Stimulated activated memory B cell treated with anti-CD40 and anti-IgM and Interleukin-4, amounts not matched to agents 10 μg/mL and 1 μg/mL and 100 μg/mL, for 72 hours (primary cell): ENCODE results near the gene VPS72.
"Not testable (repeated sequence)": the region's sequence is repeated elsewhere in the genome, so short reads cannot be mapped to it uniquely, and the experiment has no call there.

Experiments
- ATAC-seq: fragments of 150-1000 bp; cut with Tn5 transposase; 2 replicates; pipeline ENCODE4 v1.10.0; 2021
- H3K27ac Mint-ChIP-seq: one replicate; pipeline ENCODE4 v1.8.0; 2022; ENCODE audit warnings: mild to moderate bottlenecking, mixed read lengths
- H3K27me3 Mint-ChIP-seq: one replicate; pipeline ENCODE4 v1.8.0; 2022; ENCODE audit warnings: mixed read lengths
- H3K36me3 Mint-ChIP-seq: one replicate; pipeline ENCODE4 v1.8.0; 2022; ENCODE audit warnings: mixed read lengths
- H3K4me1 Mint-ChIP-seq: one replicate; pipeline ENCODE4 v1.8.0; 2022; ENCODE audit warnings: mixed read lengths
- H3K4me3 Mint-ChIP-seq: one replicate; pipeline ENCODE4 v1.8.0; 2022; ENCODE audit warnings: mild to moderate bottlenecking, moderate library complexity, mixed read lengths
- H3K9me3 Mint-ChIP-seq: one replicate; pipeline ENCODE4 v1.8.0; 2022; ENCODE audit warnings: mixed read lengths

VPS72 gene, protein sequence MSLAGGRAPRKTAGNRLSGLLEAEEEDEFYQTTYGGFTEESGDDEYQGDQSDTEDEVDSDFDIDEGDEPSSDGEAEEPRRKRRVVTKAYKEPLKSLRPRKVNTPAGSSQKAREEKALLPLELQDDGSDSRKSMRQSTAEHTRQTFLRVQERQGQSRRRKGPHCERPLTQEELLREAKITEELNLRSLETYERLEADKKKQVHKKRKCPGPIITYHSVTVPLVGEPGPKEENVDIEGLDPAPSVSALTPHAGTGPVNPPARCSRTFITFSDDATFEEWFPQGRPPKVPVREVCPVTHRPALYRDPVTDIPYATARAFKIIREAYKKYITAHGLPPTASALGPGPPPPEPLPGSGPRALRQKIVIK

DNA sequence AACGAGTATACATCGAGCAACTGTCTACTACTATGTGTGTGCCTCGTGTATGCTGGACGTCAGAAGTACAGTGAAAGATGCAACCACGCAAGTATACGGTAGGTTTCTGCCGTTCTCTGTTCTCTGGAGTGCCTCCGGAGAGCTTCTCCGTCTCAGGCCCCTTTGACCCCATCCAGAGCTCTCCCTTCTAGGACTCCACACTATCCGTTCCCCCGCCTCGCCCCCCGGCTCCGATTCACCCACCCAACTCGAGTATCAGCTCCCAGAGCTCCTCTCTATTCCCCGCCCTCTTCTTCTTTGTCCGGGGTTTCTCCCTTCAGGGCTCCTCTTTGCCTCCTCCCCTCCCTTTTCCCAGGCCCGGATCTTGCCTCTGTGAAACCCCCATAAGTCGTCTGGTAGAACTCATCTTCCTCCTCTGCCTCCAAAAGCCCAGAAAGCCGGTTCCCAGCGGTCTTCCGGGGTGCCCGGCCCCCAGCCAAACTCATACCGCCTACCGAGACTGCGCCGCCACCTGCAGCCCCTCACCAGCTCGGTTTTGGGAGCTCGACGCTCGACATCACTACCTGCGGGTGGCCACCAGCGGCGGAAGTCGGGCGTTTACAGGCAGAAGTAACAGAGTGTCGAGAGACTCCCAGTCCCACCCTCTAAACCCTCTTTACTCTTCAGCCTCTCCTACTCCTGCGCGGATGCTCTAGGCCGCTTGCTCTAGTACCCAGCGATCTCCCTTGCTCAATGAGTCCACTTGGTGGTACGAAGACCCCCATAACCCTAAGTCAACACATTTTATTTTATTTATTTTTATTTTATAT is at the start of gene VPS72:
VPS72 (minus strand) TSS at position 561 of the 809 bp plus-strand sequence; CDS start at position 485, 76 bp downstream.
- Mint-ChIP-seq H3K27ac (peak within 1 kb of the TSS; percentile 95), H3K4me1 (peaks cover 36% of the 10 kb centered on the region), H3K4me3 (peak within 1 kb of the TSS; percentile 95), H3K27me3 (no peaks in the 10 kb centered on the region), H3K9me3 (no peaks in the 10 kb centered on the region), H3K36me3 (peaks cover 10% of the 10 kb centered on the region)
- ATAC-seq: peak; percentile 96

DNA sequence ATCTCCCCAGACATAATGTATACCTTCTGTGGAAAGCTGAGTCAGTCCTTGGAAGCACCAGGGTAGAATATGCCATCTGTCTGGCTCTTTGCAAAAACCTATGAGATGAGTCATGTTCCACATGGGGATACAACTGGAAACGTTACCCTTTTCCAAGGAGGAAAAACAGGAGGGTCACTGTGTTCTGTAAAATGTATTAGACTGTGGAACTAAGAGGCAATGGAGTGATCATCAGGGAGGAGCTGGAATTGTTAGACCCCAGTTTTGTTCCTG is 48.4 kb upstream of the VPS72 start:
- H3K4me3 Mint-ChIP-seq: no peak overlapping the region
- H3K9me3 Mint-ChIP-seq: no peaks in the 10 kb centered on the region
- H3K36me3 Mint-ChIP-seq: peaks cover 80% of the 10 kb centered on the region
- peak overlapping the region; percentile 77 for H3K27ac Mint-ChIP-seq
- H3K27me3 Mint-ChIP-seq: no peaks in the 10 kb centered on the region
- ATAC-seq: no peak
- peaks cover 14% of the 10 kb centered on the region for H3K4me1 Mint-ChIP-seq

DNA sequence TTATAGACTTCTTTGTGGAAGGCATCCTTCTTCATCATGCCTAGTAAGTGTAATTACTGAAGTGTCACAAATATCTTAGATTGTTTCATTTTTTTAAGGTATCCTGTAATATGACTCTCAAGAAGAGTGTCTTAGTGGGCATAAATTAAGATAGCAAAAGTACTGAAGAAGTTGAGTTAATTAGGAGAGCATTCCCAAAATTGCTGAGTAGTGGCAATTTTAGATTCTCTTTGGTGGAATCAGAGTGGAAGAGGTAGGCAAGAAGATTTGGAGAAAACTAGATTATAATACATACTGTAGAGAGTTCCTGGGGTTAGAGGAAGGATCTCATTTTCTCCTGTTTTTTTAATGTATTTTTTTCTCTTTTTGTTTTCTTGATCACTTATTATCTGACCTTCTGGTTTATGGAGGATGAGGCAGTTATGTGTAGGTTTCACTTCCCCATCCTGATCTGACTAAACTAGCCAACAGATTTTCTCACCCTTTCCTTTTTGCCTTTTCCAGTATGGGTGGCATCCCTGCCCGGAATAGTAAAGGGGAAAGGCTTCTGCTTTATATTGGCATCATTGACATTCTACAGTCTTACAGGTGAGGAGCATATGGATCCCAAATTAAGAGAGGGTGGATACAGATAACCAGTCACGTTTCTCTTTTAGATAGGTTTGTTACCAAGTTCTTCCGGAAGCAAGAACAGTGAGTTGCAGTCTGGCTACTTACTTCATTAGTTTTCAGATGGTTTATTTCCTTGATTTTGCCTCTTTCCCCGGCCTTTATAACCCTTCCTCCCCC is 47.9 kb upstream of the VPS72 start:
- Mint-ChIP-seq H3K36me3 (peaks cover 75% of the 10 kb centered on the region), H3K4me1 (peaks cover 14% of the 10 kb centered on the region), H3K9me3 (no peaks in the 10 kb centered on the region), H3K27me3 (no peaks in the 10 kb centered on the region), H3K4me3 (peak overlapping the region; percentile 42), H3K27ac (peak overlapping the region; percentile 77)
- peak; percentile 83 for ATAC-seq

DNA sequence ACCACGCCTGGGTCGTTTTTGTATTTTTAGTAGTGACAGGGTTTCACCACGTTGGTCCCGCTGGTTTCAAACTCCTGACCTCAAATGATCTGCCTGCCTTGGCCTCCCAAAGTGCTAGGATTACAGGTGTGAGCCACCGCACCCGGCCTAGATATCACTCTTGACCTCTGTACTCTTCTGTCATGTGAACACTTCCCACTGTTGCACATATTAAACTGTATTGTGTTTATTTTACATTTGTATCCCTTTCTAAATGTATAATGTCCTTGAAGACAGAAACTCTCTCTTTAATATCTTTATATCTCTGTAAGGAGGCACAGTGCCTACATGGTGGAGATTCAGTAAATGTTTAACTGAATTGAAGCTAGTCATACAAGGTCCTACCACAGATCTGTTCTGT is 45.2 kb upstream of the VPS72 start:
- peak overlapping the region; percentile 11 for H3K27ac Mint-ChIP-seq
- H3K9me3 Mint-ChIP-seq: no peaks in the 10 kb centered on the region
- peaks cover 14% of the 10 kb centered on the region for H3K4me1 Mint-ChIP-seq
- H3K36me3 Mint-ChIP-seq: peaks cover 73% of the 10 kb centered on the region
- no peaks in the 10 kb centered on the region for H3K27me3 Mint-ChIP-seq
- H3K4me3 Mint-ChIP-seq: no peak overlapping the region
- no peak for ATAC-seq

DNA sequence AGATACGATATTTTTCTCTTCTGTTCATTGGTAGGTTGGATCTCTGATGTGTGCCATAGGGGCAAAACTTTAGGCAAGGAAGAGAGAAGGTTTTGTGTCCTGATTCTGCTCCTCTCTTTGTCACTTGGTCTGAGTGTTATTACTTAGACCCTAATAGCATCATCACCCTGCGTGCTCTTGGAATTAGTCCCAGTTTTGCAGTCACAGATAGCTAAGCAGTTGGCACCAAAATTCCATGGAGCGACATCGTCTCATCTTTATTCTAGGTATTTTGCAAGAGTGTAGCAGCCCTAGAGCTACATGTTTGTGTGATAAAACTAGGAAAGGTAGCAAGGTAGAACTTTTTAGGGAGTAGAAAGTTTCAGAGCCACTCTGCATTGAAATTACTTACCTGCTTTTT is 32.1 kb upstream of the VPS72 start:
- no peaks in the 10 kb centered on the region for H3K9me3 Mint-ChIP-seq
- peaks cover 7% of the 10 kb centered on the region for H3K4me1 Mint-ChIP-seq
- H3K36me3 Mint-ChIP-seq: peaks cover 23% of the 10 kb centered on the region
- no peak overlapping the region for H3K4me3 Mint-ChIP-seq
- H3K27ac Mint-ChIP-seq: no peak overlapping the region
- no peak for ATAC-seq
- H3K27me3 Mint-ChIP-seq: no peaks in the 10 kb centered on the region

DNA sequence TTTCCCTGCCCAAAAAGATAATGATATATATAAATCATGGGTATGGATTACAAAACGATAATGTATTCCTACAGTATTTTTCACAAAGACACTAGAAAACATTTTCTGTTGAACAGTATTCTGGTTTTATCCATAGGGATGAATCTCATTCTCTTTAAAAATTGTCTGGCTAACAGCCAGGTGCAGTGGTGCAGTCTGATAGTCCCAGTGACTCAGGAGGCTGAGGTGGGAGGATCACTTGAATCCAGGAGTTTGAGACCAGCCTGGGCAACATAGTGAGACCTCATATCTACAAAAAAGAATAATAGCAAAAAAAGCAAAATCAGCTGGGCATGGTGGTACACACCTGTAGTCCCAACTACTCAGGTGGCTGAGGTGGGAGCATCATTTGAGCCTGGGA is 31.6 kb upstream of the VPS72 start:
- Mint-ChIP-seq H3K27ac (no peak overlapping the region), H3K27me3 (no peaks in the 10 kb centered on the region), H3K4me1 (peaks cover 9% of the 10 kb centered on the region), H3K36me3 (peaks cover 20% of the 10 kb centered on the region), H3K9me3 (no peaks in the 10 kb centered on the region), H3K4me3 (no peak overlapping the region)
- no peak for ATAC-seq

DNA sequence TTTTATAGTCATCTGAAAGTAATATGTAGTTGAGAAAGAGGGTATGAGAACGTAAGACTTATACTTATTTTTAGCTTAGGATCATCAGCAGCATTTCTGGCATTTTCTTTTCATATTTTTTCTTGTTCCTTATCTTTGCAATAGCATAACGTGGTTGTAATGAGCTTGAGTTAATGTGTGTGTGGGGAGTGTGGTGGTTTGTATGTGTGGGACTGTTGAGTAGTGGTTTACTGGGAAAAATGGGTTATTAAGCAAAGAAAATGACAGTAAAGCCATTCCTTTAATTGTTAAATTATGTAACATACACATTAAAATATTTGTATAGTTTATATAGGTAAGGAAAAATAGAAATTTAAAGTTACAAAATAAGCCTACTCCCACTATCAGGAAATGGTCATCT is 23.6 kb upstream of the VPS72 start:
- H3K36me3 Mint-ChIP-seq: peaks cover 28% of the 10 kb centered on the region
- no peak for ATAC-seq
- H3K27me3 Mint-ChIP-seq: no peaks in the 10 kb centered on the region
- H3K9me3 Mint-ChIP-seq: no peaks in the 10 kb centered on the region
- H3K4me1 Mint-ChIP-seq: peaks cover 23% of the 10 kb centered on the region
- H3K4me3 Mint-ChIP-seq: no peak overlapping the region
- H3K27ac Mint-ChIP-seq: no peak overlapping the region

DNA sequence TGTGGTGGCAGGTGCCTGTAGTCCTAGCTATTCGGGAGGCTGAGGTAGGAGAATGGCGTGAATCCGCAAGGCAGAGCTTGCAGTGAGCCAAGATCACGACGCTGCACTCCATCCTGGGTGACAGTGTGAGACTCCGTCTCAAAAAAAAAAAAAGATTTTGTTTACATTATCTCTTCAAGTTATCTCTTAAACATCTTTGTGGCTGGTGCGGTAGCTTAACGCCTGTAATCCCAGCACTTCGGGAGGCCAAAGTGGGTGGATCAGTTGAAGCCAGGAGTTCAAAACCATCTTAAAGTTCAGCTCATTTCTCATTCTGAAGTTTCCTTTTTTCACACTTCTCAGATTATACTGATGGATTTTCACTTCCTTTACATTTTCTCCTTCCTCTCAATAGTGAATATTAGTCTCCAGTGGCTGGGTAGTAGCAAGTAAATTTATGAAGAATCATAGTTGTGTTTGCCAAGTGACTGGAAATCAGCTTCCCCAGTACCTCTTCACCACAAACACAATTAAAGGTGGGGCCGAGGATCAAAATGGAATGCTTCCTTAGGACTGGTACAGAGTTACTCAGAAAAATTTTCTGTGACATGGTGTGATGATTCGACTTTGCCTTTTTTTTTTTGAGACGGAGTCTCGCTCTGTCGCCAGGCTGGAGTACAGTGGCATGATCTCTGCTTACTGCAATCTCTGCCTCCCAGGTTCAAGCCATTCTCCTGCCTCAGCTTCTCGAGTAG is 22.1 kb upstream of the VPS72 start:
- Mint-ChIP-seq H3K9me3 (no peaks in the 10 kb centered on the region), H3K27me3 (no peaks in the 10 kb centered on the region), H3K27ac (no peak overlapping the region), H3K4me1 (peaks cover 23% of the 10 kb centered on the region), H3K4me3 (no peak overlapping the region), H3K36me3 (peaks cover 28% of the 10 kb centered on the region)
- ATAC-seq: no peak

DNA sequence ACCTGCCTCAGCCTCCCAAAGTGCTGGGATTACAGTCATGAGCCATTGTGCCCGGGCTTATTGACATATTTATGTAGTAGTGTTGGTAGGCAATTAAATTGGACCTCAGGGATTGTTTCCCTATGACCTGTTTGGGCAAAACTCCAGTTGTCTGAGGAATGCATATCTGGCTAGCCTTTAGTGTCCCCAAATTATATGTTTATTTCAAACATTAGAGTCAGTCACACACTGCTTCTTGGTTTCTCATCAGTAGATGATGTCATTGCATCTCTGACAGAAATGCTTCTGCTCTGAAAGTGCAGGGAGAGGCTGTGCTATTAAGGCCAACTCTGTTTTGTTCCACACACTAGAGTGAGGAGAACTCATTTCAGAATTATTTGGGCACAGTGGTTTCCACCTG is 20.8 kb upstream of the VPS72 start:
- no peak overlapping the region for H3K4me3 Mint-ChIP-seq
- no peaks in the 10 kb centered on the region for H3K9me3 Mint-ChIP-seq
- no peak overlapping the region for H3K27ac Mint-ChIP-seq
- no peak for ATAC-seq
- H3K36me3 Mint-ChIP-seq: peaks cover 28% of the 10 kb centered on the region
- H3K4me1 Mint-ChIP-seq: peaks cover 15% of the 10 kb centered on the region
- no peaks in the 10 kb centered on the region for H3K27me3 Mint-ChIP-seq

DNA sequence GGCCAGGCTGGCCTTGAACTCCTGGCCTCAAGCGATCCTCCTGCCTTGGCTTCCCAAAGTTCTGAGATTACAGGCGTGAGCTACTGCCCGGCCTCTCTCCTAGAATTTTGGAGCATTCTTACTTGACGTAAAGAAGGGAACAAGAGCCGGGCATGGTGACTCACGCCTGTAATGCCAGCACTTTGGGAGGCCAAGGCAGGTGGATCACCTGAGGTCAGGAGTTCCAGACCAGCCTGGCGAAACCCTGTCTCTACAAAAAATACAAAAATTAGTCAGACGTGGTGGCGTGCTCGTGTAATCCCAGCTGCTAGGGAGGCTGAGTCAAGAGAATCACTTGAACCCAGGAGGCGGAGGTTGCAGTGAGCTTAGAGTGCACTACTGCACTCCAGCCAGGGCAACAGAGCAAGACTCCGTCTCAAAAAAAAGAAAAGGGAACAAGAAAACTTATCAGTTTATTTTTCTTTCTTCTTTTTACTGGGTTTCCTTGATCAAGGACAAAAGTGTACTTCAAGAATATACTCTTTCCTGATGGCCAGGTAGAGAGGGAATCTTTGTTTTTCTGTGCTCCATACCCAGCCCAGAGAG is 15.5 kb upstream of the VPS72 start:
- not testable (repeated sequence) for H3K27ac Mint-ChIP-seq, ATAC-seq, H3K27me3 Mint-ChIP-seq, H3K9me3 Mint-ChIP-seq, H3K4me3 Mint-ChIP-seq
- Mint-ChIP-seq H3K4me1 (peaks cover 21% of the 10 kb centered on the region), H3K36me3 (peaks cover 20% of the 10 kb centered on the region)

DNA sequence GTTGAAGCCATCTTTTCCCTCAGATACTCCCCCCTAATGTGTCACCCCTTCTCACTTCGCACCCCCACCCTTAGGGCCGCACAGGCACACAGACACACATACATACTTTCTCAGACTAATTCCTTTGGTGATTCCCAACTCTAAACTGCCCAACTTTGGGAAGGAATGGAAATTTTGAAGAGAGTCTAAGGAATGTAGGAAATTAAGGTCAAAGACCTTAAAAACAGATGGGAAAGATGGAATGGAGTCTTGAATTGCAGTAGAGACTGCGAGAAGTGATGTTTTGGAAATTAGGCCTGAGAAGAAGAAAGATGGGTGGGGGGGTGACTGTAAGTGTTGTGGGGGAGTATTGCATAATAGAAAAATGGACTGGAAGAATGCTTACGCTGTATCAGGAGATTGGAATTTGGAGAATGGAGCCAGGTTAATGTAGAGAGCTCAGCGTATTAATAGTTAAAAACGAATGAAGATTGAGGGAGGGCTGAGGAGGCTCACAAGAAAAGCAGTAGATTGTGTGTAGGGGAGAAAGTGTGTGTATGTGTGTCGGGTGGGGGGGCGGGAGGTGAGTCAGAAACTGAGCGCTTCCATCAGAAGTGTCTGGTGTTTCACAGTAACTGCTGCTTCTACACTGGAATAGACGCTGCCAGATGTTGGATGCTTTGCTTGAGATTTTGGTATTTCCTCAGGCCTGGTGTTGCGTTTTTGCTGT is 10.0 kb upstream of the VPS72 start:
- Mint-ChIP-seq H3K9me3 (no peaks in the 10 kb centered on the region), H3K4me1 (peaks cover 48% of the 10 kb centered on the region), H3K27ac (peak overlapping the region; percentile 99), H3K27me3 (no peaks in the 10 kb centered on the region), H3K4me3 (peak overlapping the region; percentile 99), H3K36me3 (peaks cover 19% of the 10 kb centered on the region)
- no peak for ATAC-seq

DNA sequence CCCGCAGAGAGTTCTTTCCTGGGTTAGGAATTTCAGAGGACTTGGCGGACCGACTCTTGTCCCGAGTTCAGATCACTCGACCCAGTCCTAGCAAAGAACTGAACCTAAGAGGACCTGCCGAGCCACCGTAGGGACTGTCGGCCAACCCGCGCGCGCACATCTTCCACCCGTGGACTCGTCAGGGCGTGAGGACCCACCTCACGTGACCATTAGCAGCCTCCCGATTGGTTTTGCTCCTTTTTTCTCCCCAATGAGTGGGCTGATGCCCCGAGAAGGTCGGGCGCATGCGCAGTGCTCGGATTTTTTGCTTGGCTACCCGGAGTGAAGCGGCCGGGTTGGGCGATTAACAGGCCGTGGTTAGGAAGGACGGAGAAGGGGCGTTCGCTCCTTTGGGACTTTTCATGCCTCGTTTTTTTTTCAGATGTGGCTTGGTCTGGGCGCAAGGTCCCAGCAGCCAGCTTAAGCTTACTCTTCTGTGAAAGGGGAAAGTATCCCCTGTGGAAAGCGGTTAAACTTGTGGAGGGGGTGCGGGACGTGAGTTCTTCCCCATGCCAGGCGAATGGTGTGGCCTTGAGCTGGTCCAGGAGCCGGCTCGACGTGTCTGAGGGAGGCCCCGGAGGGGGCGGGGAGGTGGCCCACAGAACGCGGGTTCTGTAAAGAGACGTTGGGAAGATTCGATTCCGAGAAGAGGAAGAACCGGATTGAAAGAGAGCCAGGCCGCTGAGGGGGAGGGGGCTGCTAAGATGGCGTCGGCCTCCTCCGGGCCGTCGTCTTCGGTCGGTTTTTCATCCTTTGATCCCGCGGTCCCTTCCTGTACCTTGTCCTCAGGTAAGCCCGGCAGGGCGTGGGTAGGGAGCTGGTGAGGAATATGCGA is 8.5 kb upstream of the VPS72 start, which contains the start of gene PIP5K1A:
PIP5K1A (plus strand) TSS at position 299 of the 874 bp plus-strand sequence; CDS start at position 744, 445 bp downstream.
- Mint-ChIP-seq H3K27me3 (no peaks in the 10 kb centered on the region), H3K36me3 (peaks cover 19% of the 10 kb centered on the region), H3K27ac (peak within 1 kb of the TSS; percentile 99), H3K4me1 (peaks cover 42% of the 10 kb centered on the region), H3K4me3 (peak within 1 kb of the TSS; percentile 99), H3K9me3 (no peaks in the 10 kb centered on the region)
- ATAC-seq: peak; percentile 97

DNA sequence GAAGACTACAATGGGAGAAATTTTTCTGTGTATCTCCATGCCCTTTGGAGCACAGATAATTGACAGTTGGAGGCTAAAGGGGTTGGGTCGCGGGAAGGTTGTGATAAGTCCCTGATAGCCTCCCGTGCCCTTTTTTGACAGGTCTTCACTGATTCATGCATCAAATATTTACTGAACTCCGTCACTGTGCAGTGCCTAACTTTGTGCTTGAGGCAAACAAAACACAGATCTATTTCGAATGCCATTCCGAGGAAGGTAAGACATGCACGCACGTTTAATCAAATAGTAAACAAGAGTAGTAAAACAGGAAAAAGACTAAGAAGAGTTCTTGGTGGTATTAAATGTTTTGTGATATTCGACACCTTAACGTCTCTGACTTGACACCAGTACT is 7.9 kb upstream of the VPS72 start:
- no peak for ATAC-seq
- Mint-ChIP-seq H3K4me3 (peak overlapping the region; percentile 99), H3K4me1 (peaks cover 42% of the 10 kb centered on the region), H3K9me3 (no peaks in the 10 kb centered on the region), H3K27ac (peak overlapping the region; percentile 99), H3K27me3 (no peaks in the 10 kb centered on the region), H3K36me3 (peaks cover 19% of the 10 kb centered on the region)
